K562 treated with DMSO at 1 percent for 4 hours (cell line): ENCODE data around the gene MCM7. TPM values are rescaled to one million over a fixed set of nuclear protein-coding genes. Genes with fewer than 3 reads are reported as not detected.

Experiments
- total RNA-seq: library from RNA; unstranded; fragments of 300-600 nt; gene quantifications from 2 replicates; pipeline ENCODE4 v1.2.3, GENCODE V29; 2022; ENCODE audit not compliant: insufficient read depth

The MCM7 gene
- total RNA-seq, result 544 and 550 TPM in 2 replicates

GRCh38 chr7:100101016-100101862 lies at the start of gene MCM7, which contains the start of gene AP4M1:
TSS of gene MCM7 (minus strand) at chr7:100101397. CDS start at chr7:100101294, 103 bp downstream.
TSS of gene AP4M1 (plus strand) at chr7:100101643. CDS start at chr7:100101715, 72 bp downstream.

GRCh38 chr7:100148559-100149328 lies 47.5 kb upstream of the MCM7 start, which contains the start of gene LAMTOR4:
TSS of gene LAMTOR4 (plus strand) at chr7:100148918. CDS start at chr7:100148973, 55 bp downstream.

GRCh38 chr7:100126931-100127865 lies 26.0 kb upstream of the MCM7 start, which contains the start of gene MBLAC1:
TSS of gene MBLAC1 (plus strand) at chr7:100126967. CDS start at chr7:100127396, 429 bp downstream.

GRCh38 chr7:100119072-100119969 lies 18.1 kb upstream of the MCM7 start, which contains the start of the genes CNPY4 and TAF6:
TSS of gene CNPY4 (plus strand) at chr7:100119634. CDS start at chr7:100119745, 111 bp downstream.
TSS of gene TAF6 (minus strand) at chr7:100119358. CDS start at chr7:100114209, 5,149 bp downstream.

GRCh38 chr7:100088621-100089457 lies 12.4 kb downstream of the MCM7 start, which contains the start of gene COPS6:
TSS of gene COPS6 (plus strand) at chr7:100088969. CDS start at chr7:100088991, 22 bp downstream.

GRCh38 chr7:100081535-100082102 lies 19.6 kb downstream of the MCM7 start, which contains the start of gene ZNF3:
TSS of gene ZNF3 (minus strand) at chr7:100081723. CDS start at chr7:100077357, 4,366 bp downstream.

GRCh38 chr7:100049441-100050291 lies 51.5 kb downstream of the MCM7 start, which contains the start of gene ZSCAN21:
TSS of gene ZSCAN21 (plus strand) at chr7:100049774. CDS start at chr7:100057007, 7,233 bp downstream.

Other genes with a start within 250 kb of the MCM7 start
- not detected in 2 replicates for gene OR2AE1, start 224.4 kb downstream of the MCM7 start, total RNA-seq
- 35.4 and 35.7 TPM in 2 replicates for gene TRIM4, start 181.9 kb downstream of the MCM7 start, total RNA-seq
- gene GJC3, start 171.8 kb downstream of the MCM7 start, total RNA-seq, result not detected in 2 replicates
- gene AZGP1, start 125.4 kb downstream of the MCM7 start, total RNA-seq, result not detected in 2 replicates
- gene ZKSCAN1, start 85.8 kb downstream of the MCM7 start, total RNA-seq, result 15.1 and 17.2 TPM in 2 replicates
- gene ZSCAN21, start 51.6 kb downstream of the MCM7 start, total RNA-seq, result 8.1 and 8.9 TPM in 2 replicates
- gene ZNF3, start 19.7 kb downstream of the MCM7 start, total RNA-seq, result 17.9 and 23.2 TPM in 2 replicates
- 158 and 176 TPM in 2 replicates for gene COPS6, start 12.4 kb downstream of the MCM7 start, total RNA-seq
- gene AP4M1, start 246 bp upstream of the MCM7 start, total RNA-seq, result 10.1 and 12.3 TPM in 2 replicates
- gene TAF6, start 18.0 kb upstream of the MCM7 start, total RNA-seq, result 83.4 and 94.5 TPM in 2 replicates
- 4.1 and 6.5 TPM in 2 replicates for gene CNPY4, start 18.2 kb upstream of the MCM7 start, total RNA-seq
- gene MBLAC1, start 25.6 kb upstream of the MCM7 start, total RNA-seq, result 1.5 and 1.9 TPM in 2 replicates
- gene LAMTOR4, start 47.5 kb upstream of the MCM7 start, total RNA-seq, result 305 and 308 TPM in 2 replicates
- 15.4 and 28.7 TPM in 2 replicates for gene TRAPPC14, start 57.3 kb upstream of the MCM7 start, total RNA-seq
- gene GAL3ST4, start 67.2 kb upstream of the MCM7 start, total RNA-seq, result 2.3 and 3.4 TPM in 2 replicates
- 0.82 and 4.1 TPM in 2 replicates for gene GPC2, start 76.0 kb upstream of the MCM7 start, total RNA-seq
- gene STAG3, start 76.5 kb upstream of the MCM7 start, total RNA-seq, result 5.7 TPM in 2 replicates
- gene PVRIG, start 118.6 kb upstream of the MCM7 start, total RNA-seq, result not detected in 2 replicates
- 2.6 and 2.8 TPM in 2 replicates for gene SPDYE3, start 206.3 kb upstream of the MCM7 start, total RNA-seq